Suprapubic skin (tissue), 3 donors: ENCODE data around the gene GHRHR.

Source experiments
- POLR2A ChIP-seq, 2 donors: fragments of 450-650 bp; IDR thresholded peaks; one replicate each; pipeline ENCODE4 v1.6.1; 2017; ENCODE audit warnings: antibody characterized with exemption in 2 of 2, mild to moderate bottlenecking in 2 of 2, moderate library complexity in 2 of 2
- TF ChIP-seq, protein P1 (sequence below), 2 donors: fragments of 200-600 bp in 1 of 2; fragments of 450-650 bp in 1 of 2; sonication (generic) in 1 of 2; IDR thresholded peaks; one replicate each; pipeline ENCODE4 v1.5.1; 2016 to 2019; ENCODE audit warnings: antibody characterized with exemption in 2 of 2, mild to moderate bottlenecking in 1 of 2, moderate library complexity in 1 of 2

DNA sequence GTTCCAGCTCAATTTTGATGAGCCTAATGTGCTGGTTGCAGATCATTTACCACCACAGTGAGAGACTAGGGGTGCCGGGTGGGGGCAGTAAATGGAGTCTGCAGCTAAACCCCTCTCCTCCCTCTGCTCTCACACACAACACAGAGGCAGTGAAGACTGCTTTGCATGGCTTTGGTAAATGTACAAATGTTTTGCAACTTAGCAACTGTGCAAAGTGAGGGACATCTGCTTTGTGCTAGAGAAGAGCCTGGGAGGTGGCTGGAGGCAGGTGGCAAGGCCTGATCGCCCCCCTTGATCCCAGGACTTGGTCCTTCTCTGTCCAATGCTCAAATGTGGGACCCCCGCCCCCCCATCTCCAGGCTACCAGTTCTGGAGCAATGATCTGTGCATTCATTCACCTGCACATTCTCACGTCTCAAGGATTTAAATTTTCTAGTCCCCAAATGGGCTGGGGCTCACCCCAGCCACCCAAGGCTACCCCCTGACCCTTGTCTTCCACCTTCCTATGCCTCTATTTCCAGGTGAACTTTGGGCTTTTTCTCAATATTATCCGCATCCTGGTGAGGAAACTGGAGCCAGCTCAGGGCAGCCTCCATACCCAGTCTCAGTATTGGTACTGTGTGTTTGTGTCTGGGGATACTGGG lies 11.6 kb downstream of the GHRHR start:
- TF ChIP-seq, protein P1, sequence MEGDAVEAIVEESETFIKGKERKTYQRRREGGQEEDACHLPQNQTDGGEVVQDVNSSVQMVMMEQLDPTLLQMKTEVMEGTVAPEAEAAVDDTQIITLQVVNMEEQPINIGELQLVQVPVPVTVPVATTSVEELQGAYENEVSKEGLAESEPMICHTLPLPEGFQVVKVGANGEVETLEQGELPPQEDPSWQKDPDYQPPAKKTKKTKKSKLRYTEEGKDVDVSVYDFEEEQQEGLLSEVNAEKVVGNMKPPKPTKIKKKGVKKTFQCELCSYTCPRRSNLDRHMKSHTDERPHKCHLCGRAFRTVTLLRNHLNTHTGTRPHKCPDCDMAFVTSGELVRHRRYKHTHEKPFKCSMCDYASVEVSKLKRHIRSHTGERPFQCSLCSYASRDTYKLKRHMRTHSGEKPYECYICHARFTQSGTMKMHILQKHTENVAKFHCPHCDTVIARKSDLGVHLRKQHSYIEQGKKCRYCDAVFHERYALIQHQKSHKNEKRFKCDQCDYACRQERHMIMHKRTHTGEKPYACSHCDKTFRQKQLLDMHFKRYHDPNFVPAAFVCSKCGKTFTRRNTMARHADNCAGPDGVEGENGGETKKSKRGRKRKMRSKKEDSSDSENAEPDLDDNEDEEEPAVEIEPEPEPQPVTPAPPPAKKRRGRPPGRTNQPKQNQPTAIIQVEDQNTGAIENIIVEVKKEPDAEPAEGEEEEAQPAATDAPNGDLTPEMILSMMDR (IDR thresholded peaks at IDR 0.05): no peak
- TF ChIP-seq POLR2A (IDR thresholded peaks at IDR 0.05): no peak
